ENCODE results near the gene HNRNPA3.

DNA sequence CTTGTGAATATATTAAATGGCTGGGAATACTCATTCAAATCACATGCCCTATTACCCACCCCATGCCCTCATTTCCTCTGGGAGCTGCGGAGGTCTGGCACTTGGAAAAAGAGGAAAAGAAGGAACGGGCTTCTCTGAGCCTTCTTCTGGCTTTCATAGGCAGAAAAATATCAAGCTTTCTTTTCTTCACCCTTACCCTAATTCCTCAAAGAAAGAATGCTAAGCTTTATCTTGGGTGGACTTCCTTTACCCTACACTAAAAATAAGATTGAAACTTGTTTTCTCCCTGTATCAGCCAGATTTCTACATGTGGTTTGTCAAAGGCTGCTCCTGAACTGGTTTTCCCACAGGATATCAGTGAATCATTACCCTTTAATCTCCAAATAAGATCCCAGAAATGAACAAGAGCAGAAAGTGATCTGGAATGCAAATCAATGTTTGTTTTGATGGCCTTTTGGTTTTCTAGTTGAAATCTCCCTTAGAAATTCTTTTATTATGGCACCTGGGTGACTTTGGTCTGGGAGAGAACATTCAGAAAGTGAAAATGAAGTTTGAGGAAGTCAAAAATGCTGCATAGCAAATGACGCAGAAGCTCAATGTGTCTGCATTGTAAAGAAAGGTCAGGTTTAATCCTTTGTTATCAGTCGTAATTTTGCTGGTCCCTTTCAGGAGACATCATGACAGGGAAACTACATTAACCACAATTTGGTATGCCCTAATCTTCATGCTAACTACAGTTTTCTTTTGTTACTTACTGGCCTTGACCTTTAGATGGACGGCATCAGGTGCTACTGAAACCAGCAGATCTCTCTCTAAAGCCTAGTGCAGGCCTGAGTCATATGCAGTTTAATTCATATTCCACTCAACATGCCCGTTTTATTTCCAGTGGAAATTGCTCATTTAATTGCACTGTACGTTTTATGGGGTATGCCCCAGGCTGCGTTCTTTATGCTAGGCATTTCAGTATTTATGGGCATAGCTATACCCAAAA lies 46.6 kb upstream of the HNRNPA3 start:
- TF ChIP-seq, protein P1, sequence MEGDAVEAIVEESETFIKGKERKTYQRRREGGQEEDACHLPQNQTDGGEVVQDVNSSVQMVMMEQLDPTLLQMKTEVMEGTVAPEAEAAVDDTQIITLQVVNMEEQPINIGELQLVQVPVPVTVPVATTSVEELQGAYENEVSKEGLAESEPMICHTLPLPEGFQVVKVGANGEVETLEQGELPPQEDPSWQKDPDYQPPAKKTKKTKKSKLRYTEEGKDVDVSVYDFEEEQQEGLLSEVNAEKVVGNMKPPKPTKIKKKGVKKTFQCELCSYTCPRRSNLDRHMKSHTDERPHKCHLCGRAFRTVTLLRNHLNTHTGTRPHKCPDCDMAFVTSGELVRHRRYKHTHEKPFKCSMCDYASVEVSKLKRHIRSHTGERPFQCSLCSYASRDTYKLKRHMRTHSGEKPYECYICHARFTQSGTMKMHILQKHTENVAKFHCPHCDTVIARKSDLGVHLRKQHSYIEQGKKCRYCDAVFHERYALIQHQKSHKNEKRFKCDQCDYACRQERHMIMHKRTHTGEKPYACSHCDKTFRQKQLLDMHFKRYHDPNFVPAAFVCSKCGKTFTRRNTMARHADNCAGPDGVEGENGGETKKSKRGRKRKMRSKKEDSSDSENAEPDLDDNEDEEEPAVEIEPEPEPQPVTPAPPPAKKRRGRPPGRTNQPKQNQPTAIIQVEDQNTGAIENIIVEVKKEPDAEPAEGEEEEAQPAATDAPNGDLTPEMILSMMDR (IDR thresholded peaks at IDR 0.05) = no peak
- no peak for TF ChIP-seq POLR2A (IDR thresholded peaks at IDR 0.05)

Measured in uterus (tissue), 2 donors.